Transverse colon (tissue), 4 donors: ENCODE results near the gene TSPAN6.

ENCODE experiments used
- CTCF ChIP-seq, 5 experiments: fragments of 200-600 bp in 3 of 5; fragments of 450-650 bp in 2 of 5; sonication (generic) in 3 of 5; IDR thresholded peaks; 1 replicate in 2 of 5; 2 replicates in 3 of 5; pipeline ENCODE4 v1.5.1; 2016 to 2017; ENCODE audit warnings: antibody characterized with exemption in 5 of 5, inconsistent platforms in 3 of 5, mild to moderate bottlenecking in 2 of 5, moderate library complexity in 1 of 5
- POLR2A ChIP-seq: fragments of 450-650 bp; IDR thresholded peaks from one replicate; pipeline ENCODE4 v1.6.1; 2016; ENCODE audit warnings: antibody characterized with exemption, mild to moderate bottlenecking, moderate library complexity
- POLR2AphosphoS5 ChIP-seq, 3 donors: sonication (generic); formaldehyde crosslinking; IDR thresholded peaks; one replicate each; pipeline ENCODE4 v1.6.1; 2016; ENCODE audit warnings: antibody characterized with exemption in 3 of 3

- TF ChIP-seq CTCF (IDR thresholded peaks at IDR 0.05) (no peak), POLR2A (no peak), POLR2AphosphoS5 (IDR thresholded peaks at IDR 0.05) (no peak)
Measured at GRCh38 chrX:100662796-100663195, 26.2 kb upstream of the TSPAN6 start.
